HepG2 (cell line): Measurements from ENCODE around the gene C3orf70. TPM values are rescaled to one million over a fixed set of nuclear protein-coding genes. Genes with fewer than 3 reads are reported as not detected.
A peak's percentile ranks its signal among the peaks of the same experiment; 100 is the strongest.

Experiments
- ATAC-seq: fragments of 200-7000 bp; cut with Tn5 transposase; 3 replicates; pipeline ENCODE4 v1.9.1; 2020; ENCODE audit warnings: mild to moderate bottlenecking, moderate library complexity
- BruUV-seq: library from RNA; stranded (reverse); fragments of 400-500 nt; replicated peaks from 2 replicates; lab custom pipeline; 2021; lab: Mats Ljungman, UMichigan
- CTCF ChIA-PET: fragments of 300-600 bp; formaldehyde crosslinking; extraction: SDS; loops from one replicate; lab custom pipeline; 2021; ENCODE audit warnings: low total read pairs, inconsistent platforms, low intra/inter-chr PET ratio; lab: Yijun Ruan, JAX
- POLR2A ChIA-PET: fragments of 350-600 bp; sonication (Branson Sonifier 250); formaldehyde crosslinking; loops from one replicate; lab custom pipeline; 2020; ENCODE audit warnings: antibody characterized with exemption, inconsistent platforms; lab: Yijun Ruan, JAX
- DNase-seq: peaks from one replicate; pipeline ENCODE4 v3.0.0-alpha.2; 2015; ENCODE audit warnings: low spot score
- FAIRE-seq: peaks from 3 replicates; lab custom pipeline; 2011; peaks lifted over from hg19 to GRCh38; lab: Jason Lieb, UNC
- H2AFZ ChIP-seq: one replicate; pipeline ENCODE4 v1.6.1; 2011; ENCODE audit warnings: low read length, inconsistent platforms
- H3K27ac ChIP-seq: fragments of 300-600 bp; 3 replicates; pipeline ENCODE4 v1.8.0; 2011; ENCODE audit warnings: mixed run types, mild to moderate bottlenecking, mixed read lengths, low read length, inconsistent platforms; ENCODE audit not compliant: insufficient read depth; ENCODE audit errors: extremely low read length
- H3K27me3 ChIP-seq, 2 experiments: fragments of 200-600 bp in 1 of 2; 2 replicates in 1 of 2; 3 replicates in 1 of 2; pipeline versions ENCODE4 v1.6.0 to v1.8.0; 2011; ENCODE audit warnings: low read length in 2 of 2, mild to moderate bottlenecking in 2 of 2, moderate library complexity in 2 of 2, inconsistent platforms in 1 of 2; ENCODE audit not compliant: insufficient read depth in 2 of 2, control insufficient read depth in 1 of 2
- H3K36me3 ChIP-seq, 2 experiments: fragments of 200-600 bp in 1 of 2; replicated peaks in 1 of 2; 2 replicates in 1 of 2; 3 replicates in 1 of 2; pipeline versions ENCODE4 v1.5.1 to v1.8.0; 2011; ENCODE audit warnings: low read length in 2 of 2, inconsistent platforms in 1 of 2; ENCODE audit not compliant: insufficient read depth in 2 of 2, control insufficient read depth in 1 of 2
- H3K4me1 ChIP-seq: 2 replicates; pipeline ENCODE4 v1.5.1; 2012; ENCODE audit warnings: low read length, inconsistent platforms; ENCODE audit not compliant: insufficient read depth
- H3K4me2 ChIP-seq: 2 replicates; pipeline ENCODE4 v1.6.0; 2011; ENCODE audit warnings: low read depth, low read length, inconsistent platforms
- H3K4me3 ChIP-seq, 3 experiments: fragments of 200-600 bp in 1 of 3; sonication (generic), shearing (Covaris generic) in 1 of 3; replicated peaks in 1 of 3; 2 replicates each; pipeline ENCODE4 v1.5.1; 2011 to 2016; ENCODE audit warnings: low read length in 3 of 3, inconsistent platforms in 2 of 3, low read depth in 2 of 3, mild to moderate bottlenecking in 2 of 3, control low read depth in 1 of 3, mixed read lengths in 1 of 3; ENCODE audit not compliant: insufficient read depth in 1 of 3
- H3K79me2 ChIP-seq: one replicate; pipeline ENCODE4 v1.6.1; 2011; ENCODE audit warnings: low read length, inconsistent platforms; ENCODE audit not compliant: insufficient read depth
- H3K9ac ChIP-seq: 2 replicates; pipeline ENCODE4 v1.6.0; 2011; ENCODE audit warnings: mild to moderate bottlenecking, low read depth, low read length, inconsistent platforms; ENCODE audit not compliant: insufficient read depth
- H3K9me3 ChIP-seq: 2 replicates; pipeline ENCODE4 v1.5.1; 2012; ENCODE audit warnings: mild to moderate bottlenecking, low read length
- H4K20me1 ChIP-seq: 2 replicates; pipeline ENCODE4 v1.6.0; 2011; ENCODE audit warnings: inconsistent platforms, mild to moderate bottlenecking, low read length, moderate library complexity; ENCODE audit not compliant: insufficient read depth
- GABPA ChIP-seq, 2 experiments: IDR thresholded peaks; 2 replicates each; pipeline ENCODE4 v1.6.1; 2011 to 2016; ENCODE audit warnings: low read depth in 2 of 2, low read length in 1 of 2, missing biosample characterization in 1 of 2, missing genetic modification characterization in 1 of 2
- MAFF ChIP-seq: IDR thresholded peaks from 2 replicates; pipeline ENCODE4 v1.6.1; 2011; ENCODE audit warnings: low read depth, low read length, improper control_type of control experiment
- MAFK ChIP-seq, 2 experiments: IDR thresholded peaks in 1 of 2; conservative IDR thresholded peaks in 1 of 2; 2 replicates each; pipeline ENCODE4 v1.6.1; 2011; ENCODE audit warnings: improper control_type of control experiment in 2 of 2, low read length in 2 of 2
- NFKBIZ ChIP-seq: IDR thresholded peaks from 2 replicates; pipeline ENCODE4 v1.6.1; 2018; ENCODE audit warnings: missing genetic modification reagents, missing compliant biosample characterization
- WGBS: methylation state at CpG from one replicate; pipeline ENCODE4 v1.1.6; 2017; ENCODE audit warnings: low lambda C conversion rate; 5-methylcytosine and 5-hydroxymethylcytosine counted together
- in situ Hi-C: cut with HindIII; loops from 2 replicates; pipeline ENCODE4 v1.10.0; 2017; ENCODE audit warnings: low pct_unique_long_range_greater_than_20kb; ENCODE audit not compliant: extremely low pct_ligation_motif_present
- intact Hi-C: fragments of 100-400 bp; cut with micrococcal nuclease; formaldehyde crosslinking; loops from one replicate; pipeline ENCODE4 v1.10.0; 2022; ENCODE audit not compliant: unreplicated experiment
- polyA plus RNA-seq, 8 experiments: library from polyadenylated mRNA; depleted of rRNA in 3 of 8; stranded (reverse) in 7 of 8; unstranded in 1 of 8; fragments of >200 nt; fragmentation: Illumina TruSeq in 4 of 8; extraction: Trizol in 4 of 8; gene quantifications; 2 replicates each; pipeline versions ENCODE4 v1.2.1 to v1.2.3, GENCODE V29; 2011 to 2016; ENCODE audit warnings: low read depth in 4 of 8, missing spikeins in 1 of 8, mixed read lengths in 1 of 8; ENCODE audit not compliant: insufficient read depth in 1 of 8
- total RNA-seq, 5 experiments: library from RNA; depleted of rRNA; stranded (reverse); fragments of >200 nt; fragmentation: Illumina TruSeq; extraction: Trizol; gene quantifications; 2 replicates each; pipeline ENCODE4 v1.2.3, GENCODE V29; 2016; ENCODE audit warnings: low read depth in 1 of 5

C3orf70 gene
- total and polyA plus RNA-seq, 2 of the 13 experiments (the other 11 are each of a cell fraction or from before 2014, with no cell fraction given) = 0.79 to 2.4 TPM

GRCh38 chr3:185042312-185043050, 110.4 kb downstream of the C3orf70 start:
- 97% methylated on average over 7 of the region's 7 CpGs for WGBS
- H3K36me3 ChIP-seq = no peaks in the 10 kb centered on the region; a peak in 1 of 5 replicates
- H3K4me3 ChIP-seq = no peak overlapping the region
- intact Hi-C loops (loop anchor here (10.0 kb wide), 1 partner anchor 278 kb away; no protein-coding TSS in a partner anchor), in situ Hi-C loops (no loop called here)
- no peaks in the 10 kb centered on the region for H4K20me1 ChIP-seq
- H3K27ac ChIP-seq = no peak overlapping the region
- H2AFZ ChIP-seq = no peak overlapping the region
- H3K79me2 ChIP-seq = no peaks in the 10 kb centered on the region
- FAIRE-seq = no peak
- no peaks in the 10 kb centered on the region for H3K9me3 ChIP-seq
- no TSS peak for BruUV-seq
- peak; percentile 87 for TF ChIP-seq MAFF
- TF ChIP-seq MAFK (conservative IDR thresholded peaks at IDR 0.05 in 1 of 2, IDR thresholded peaks at IDR 0.05 in 1 of 2; ENCODE audit: low read length in 2 of 2) = peak; percentile 83 to 91
- no peak for TF ChIP-seq NFKBIZ (CRISPR knock-in tag)
- H3K9ac ChIP-seq = no peak overlapping the region
- no peak overlapping the region for H3K4me2 ChIP-seq
- CTCF ChIA-PET = no interaction called here
- no peaks in the 10 kb centered on the region for H3K27me3 ChIP-seq
- peaks cover 26% of the 10 kb centered on the region for H3K4me1 ChIP-seq
- DNase-seq = no peak
- ATAC-seq = no peak
- POLR2A ChIA-PET = no interaction called here

DNA sequence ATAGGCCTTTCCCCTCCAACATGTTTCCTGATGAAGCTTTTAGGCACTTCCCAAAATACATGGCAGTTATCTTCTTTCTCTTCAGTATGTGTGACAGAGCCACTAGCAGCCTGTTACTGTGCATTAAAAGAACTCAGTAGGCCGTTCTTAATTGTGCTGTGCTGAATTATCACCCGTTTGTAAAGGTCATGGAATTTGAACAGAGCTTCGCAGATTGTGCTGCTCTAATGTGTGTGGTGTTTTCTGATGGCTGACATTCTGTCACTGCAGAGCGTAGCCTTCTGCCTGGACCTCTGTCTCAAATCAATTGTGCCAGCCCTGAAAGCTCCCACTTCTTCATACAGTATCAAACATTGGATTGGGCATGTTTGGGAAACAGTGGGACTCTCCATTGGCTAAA, 111.3 kb downstream of the C3orf70 start:
- WGBS = 89% methylated on average over 4 of the region's 4 CpGs
- BruUV-seq = no TSS peak
- H3K27me3 ChIP-seq = no peaks in the 10 kb centered on the region
- no peaks in the 10 kb centered on the region for H3K79me2 ChIP-seq
- no peak overlapping the region for H3K4me3 ChIP-seq
- FAIRE-seq = no peak
- TF ChIP-seq GABPA (IDR thresholded peaks at IDR 0.05; ENCODE audit: low read depth, low read length) = no peak
- no peak for TF ChIP-seq GABPA (CRISPR knock-in tag; IDR thresholded peaks at IDR 0.05; ENCODE audit: low read depth)
- TF ChIP-seq, all 625 proteins: peak for 0
- H3K36me3 ChIP-seq = no peaks in the 10 kb centered on the region; a peak in 1 of 5 replicates
- DNase-seq (no peak), ATAC-seq (no peak)
- no peak overlapping the region for H3K27ac ChIP-seq
- no peaks in the 10 kb centered on the region for H3K9me3 ChIP-seq
- ChIA-PET CTCF (no interaction called here), POLR2A (no interaction called here)
- no peak overlapping the region for H2AFZ ChIP-seq
- H3K9ac ChIP-seq = no peak overlapping the region
- H4K20me1 ChIP-seq = no peaks in the 10 kb centered on the region
- H3K4me2 ChIP-seq = no peak overlapping the region
- intact Hi-C loops = loop anchor here (10.0 kb wide), 1 partner anchor 277 kb away; no protein-coding TSS in a partner anchor
- in situ Hi-C loops = no loop called here
- H3K4me1 ChIP-seq = peaks cover 22% of the 10 kb centered on the region
